HepG2 (cell line): Measurements from ENCODE around the gene GALNT17. TPM values are rescaled to one million over a fixed set of nuclear protein-coding genes. Genes with fewer than 3 reads are reported as not detected.

Experiments used
- ATAC-seq: fragments of 200-7000 bp; cut with Tn5 transposase; 3 replicates; pipeline ENCODE4 v1.9.1; 2020; ENCODE audit warnings: mild to moderate bottlenecking, moderate library complexity
- BruUV-seq: library from RNA; stranded (reverse); fragments of 400-500 nt; replicated peaks from 2 replicates; lab custom pipeline; 2021; lab: Mats Ljungman, UMichigan
- CTCF ChIA-PET: fragments of 300-600 bp; formaldehyde crosslinking; extraction: SDS; loops from one replicate; lab custom pipeline; 2021; ENCODE audit warnings: low total read pairs, inconsistent platforms, low intra/inter-chr PET ratio; lab: Yijun Ruan, JAX
- POLR2A ChIA-PET: fragments of 350-600 bp; sonication (Branson Sonifier 250); formaldehyde crosslinking; loops from one replicate; lab custom pipeline; 2020; ENCODE audit warnings: antibody characterized with exemption, inconsistent platforms; lab: Yijun Ruan, JAX
- DNase-seq: peaks from one replicate; pipeline ENCODE4 v3.0.0-alpha.2; 2015; ENCODE audit warnings: low spot score
- FAIRE-seq: peaks from 3 replicates; lab custom pipeline; 2011; peaks lifted over from hg19 to GRCh38; lab: Jason Lieb, UNC
- H2AFZ ChIP-seq: one replicate; pipeline ENCODE4 v1.6.1; 2011; ENCODE audit warnings: low read length, inconsistent platforms
- H3K27ac ChIP-seq: fragments of 300-600 bp; 3 replicates; pipeline ENCODE4 v1.8.0; 2011; ENCODE audit warnings: mixed run types, mild to moderate bottlenecking, mixed read lengths, low read length, inconsistent platforms; ENCODE audit not compliant: insufficient read depth; ENCODE audit errors: extremely low read length
- H3K27me3 ChIP-seq, 2 experiments: fragments of 200-600 bp in 1 of 2; 2 replicates in 1 of 2; 3 replicates in 1 of 2; pipeline versions ENCODE4 v1.6.0 to v1.8.0; 2011; ENCODE audit warnings: low read length in 2 of 2, mild to moderate bottlenecking in 2 of 2, moderate library complexity in 2 of 2, inconsistent platforms in 1 of 2; ENCODE audit not compliant: insufficient read depth in 2 of 2, control insufficient read depth in 1 of 2
- H3K36me3 ChIP-seq, 2 experiments: fragments of 200-600 bp in 1 of 2; replicated peaks in 1 of 2; 2 replicates in 1 of 2; 3 replicates in 1 of 2; pipeline versions ENCODE4 v1.5.1 to v1.8.0; 2011; ENCODE audit warnings: low read length in 2 of 2, inconsistent platforms in 1 of 2; ENCODE audit not compliant: insufficient read depth in 2 of 2, control insufficient read depth in 1 of 2
- H3K4me1 ChIP-seq: 2 replicates; pipeline ENCODE4 v1.5.1; 2012; ENCODE audit warnings: low read length, inconsistent platforms; ENCODE audit not compliant: insufficient read depth
- H3K4me2 ChIP-seq: 2 replicates; pipeline ENCODE4 v1.6.0; 2011; ENCODE audit warnings: low read depth, low read length, inconsistent platforms
- H3K4me3 ChIP-seq, 3 experiments: fragments of 200-600 bp in 1 of 3; sonication (generic), shearing (Covaris generic) in 1 of 3; replicated peaks in 1 of 3; 2 replicates each; pipeline ENCODE4 v1.5.1; 2011 to 2016; ENCODE audit warnings: low read length in 3 of 3, inconsistent platforms in 2 of 3, low read depth in 2 of 3, mild to moderate bottlenecking in 2 of 3, control low read depth in 1 of 3, mixed read lengths in 1 of 3; ENCODE audit not compliant: insufficient read depth in 1 of 3
- H3K79me2 ChIP-seq: one replicate; pipeline ENCODE4 v1.6.1; 2011; ENCODE audit warnings: low read length, inconsistent platforms; ENCODE audit not compliant: insufficient read depth
- H3K9ac ChIP-seq: 2 replicates; pipeline ENCODE4 v1.6.0; 2011; ENCODE audit warnings: mild to moderate bottlenecking, low read depth, low read length, inconsistent platforms; ENCODE audit not compliant: insufficient read depth
- H3K9me3 ChIP-seq: 2 replicates; pipeline ENCODE4 v1.5.1; 2012; ENCODE audit warnings: mild to moderate bottlenecking, low read length
- H4K20me1 ChIP-seq: 2 replicates; pipeline ENCODE4 v1.6.0; 2011; ENCODE audit warnings: inconsistent platforms, mild to moderate bottlenecking, low read length, moderate library complexity; ENCODE audit not compliant: insufficient read depth
- IRF1 ChIP-seq: sonication (generic); formaldehyde crosslinking; IDR thresholded peaks from 2 replicates; pipeline ENCODE4 v1.4.0; 2020; ENCODE audit warnings: low read depth, mild to moderate bottlenecking, missing genetic modification reagents
- SOX6 ChIP-seq, 2 experiments: fragments of 450-650 bp in 1 of 2; sonication (generic) in 1 of 2; formaldehyde crosslinking in 1 of 2; IDR thresholded peaks; 2 replicates each; pipeline versions ENCODE4 v1.4.0 to v1.6.1; 2017 to 2020; ENCODE audit warnings: antibody characterized with exemption in 1 of 2, mild to moderate bottlenecking in 1 of 2, missing genetic modification reagents in 1 of 2
- ZBTB37 ChIP-seq: sonication (generic); formaldehyde crosslinking; IDR thresholded peaks from 2 replicates; pipeline ENCODE4 v1.4.0; 2020; ENCODE audit warnings: mild to moderate bottlenecking, missing genetic modification reagents
- ZNF136 ChIP-seq: sonication (generic); formaldehyde crosslinking; IDR thresholded peaks from 2 replicates; pipeline ENCODE4 v1.8.1; 2022; ENCODE audit warnings: low read depth, mild to moderate bottlenecking, moderate library complexity, missing genetic modification reagents
- ZNF318 ChIP-seq: sonication (generic); formaldehyde crosslinking; IDR thresholded peaks from 2 replicates; pipeline ENCODE4 v1.4.0; 2020; ENCODE audit warnings: mild to moderate bottlenecking, missing genetic modification reagents
- ZNF749 ChIP-seq: sonication (generic); formaldehyde crosslinking; IDR thresholded peaks from 2 replicates; pipeline ENCODE4 v1.8.0; 2022; ENCODE audit warnings: mild to moderate bottlenecking, missing genetic modification reagents, moderate library complexity, borderline replicate concordance
- ZNF784 ChIP-seq: sonication (generic); formaldehyde crosslinking; IDR thresholded peaks from 2 replicates; pipeline ENCODE4 v1.5.1; 2020; ENCODE audit warnings: missing genetic modification reagents, mild to moderate bottlenecking, borderline replicate concordance
- ZSCAN31 ChIP-seq: sonication (generic); formaldehyde crosslinking; IDR thresholded peaks from 2 replicates; pipeline ENCODE4 v1.5.0; 2020; ENCODE audit warnings: low read depth, mild to moderate bottlenecking, missing genetic modification reagents
- WGBS: methylation state at CpG from one replicate; pipeline ENCODE4 v1.1.6; 2017; ENCODE audit warnings: low lambda C conversion rate; 5-methylcytosine and 5-hydroxymethylcytosine counted together
- in situ Hi-C: cut with HindIII; loops from 2 replicates; pipeline ENCODE4 v1.10.0; 2017; ENCODE audit warnings: low pct_unique_long_range_greater_than_20kb; ENCODE audit not compliant: extremely low pct_ligation_motif_present
- intact Hi-C: fragments of 100-400 bp; cut with micrococcal nuclease; formaldehyde crosslinking; loops from one replicate; pipeline ENCODE4 v1.10.0; 2022; ENCODE audit not compliant: unreplicated experiment
- polyA plus RNA-seq, 8 experiments: library from polyadenylated mRNA; depleted of rRNA in 3 of 8; stranded (reverse) in 7 of 8; unstranded in 1 of 8; fragments of >200 nt; fragmentation: Illumina TruSeq in 4 of 8; extraction: Trizol in 4 of 8; gene quantifications; 2 replicates each; pipeline versions ENCODE4 v1.2.1 to v1.2.3, GENCODE V29; 2011 to 2016; ENCODE audit warnings: low read depth in 4 of 8, missing spikeins in 1 of 8, mixed read lengths in 1 of 8; ENCODE audit not compliant: insufficient read depth in 1 of 8
- total RNA-seq, 5 experiments: library from RNA; depleted of rRNA; stranded (reverse); fragments of >200 nt; fragmentation: Illumina TruSeq; extraction: Trizol; gene quantifications; 2 replicates each; pipeline ENCODE4 v1.2.3, GENCODE V29; 2016; ENCODE audit warnings: low read depth in 1 of 5

GALNT17 gene
- total and polyA plus RNA-seq, 2 of the 13 experiments (the other 11 are each of a cell fraction or from before 2014, with no cell fraction given): not detected

- no TSS peak for BruUV-seq
- intact Hi-C loops: no loop called here
- TF ChIP-seq IRF1 (CRISPR knock-in tag) (no peak), ZNF749 (CRISPR knock-in tag) (no peak), ZNF784 (CRISPR knock-in tag) (no peak), SOX6 (IDR thresholded peaks at IDR 0.05) (no peak), SOX6 (CRISPR knock-in tag; IDR thresholded peaks at IDR 0.05) (no peak), ZNF318 (CRISPR knock-in tag) (no peak), ZSCAN31 (CRISPR knock-in tag) (no peak), ZNF136 (no peak), ZBTB37 (CRISPR knock-in tag) (no peak)
Measured at GRCh38 chr7:71135116-71135515, 3.2 kb downstream of the GALNT17 start.

More at GRCh38 chr7:71135116-71135515, 3.2 kb downstream of the GALNT17 start:
- in situ Hi-C loops: no loop called here
- FAIRE-seq (no peak), ATAC-seq (no peak), DNase-seq (no peak)
- no peak overlapping the region for H3K4me2 ChIP-seq
- no peaks in the 10 kb centered on the region for H3K9me3 ChIP-seq
- no peaks in the 10 kb centered on the region for H3K4me1 ChIP-seq
- no peak overlapping the region for H2AFZ ChIP-seq
- peaks cover 0 to 11% of the 10 kb centered on the region in 2 experiments; a peak in 2 of 5 replicates for H3K27me3 ChIP-seq
- no peaks in the 10 kb centered on the region for H4K20me1 ChIP-seq
- ChIA-PET POLR2A (no interaction called here), CTCF (no interaction called here)
- H3K9ac ChIP-seq: no peak overlapping the region
- 7% methylated on average over 4 of the region's 4 CpGs for WGBS
- H3K36me3 ChIP-seq: no peaks in the 10 kb centered on the region
- no peak overlapping the region for H3K27ac ChIP-seq
- H3K4me3 ChIP-seq: no peak overlapping the region
- no peaks in the 10 kb centered on the region for H3K79me2 ChIP-seq
